ENCODE results near the gene JPH3.

The JPH3 gene

DNA sequence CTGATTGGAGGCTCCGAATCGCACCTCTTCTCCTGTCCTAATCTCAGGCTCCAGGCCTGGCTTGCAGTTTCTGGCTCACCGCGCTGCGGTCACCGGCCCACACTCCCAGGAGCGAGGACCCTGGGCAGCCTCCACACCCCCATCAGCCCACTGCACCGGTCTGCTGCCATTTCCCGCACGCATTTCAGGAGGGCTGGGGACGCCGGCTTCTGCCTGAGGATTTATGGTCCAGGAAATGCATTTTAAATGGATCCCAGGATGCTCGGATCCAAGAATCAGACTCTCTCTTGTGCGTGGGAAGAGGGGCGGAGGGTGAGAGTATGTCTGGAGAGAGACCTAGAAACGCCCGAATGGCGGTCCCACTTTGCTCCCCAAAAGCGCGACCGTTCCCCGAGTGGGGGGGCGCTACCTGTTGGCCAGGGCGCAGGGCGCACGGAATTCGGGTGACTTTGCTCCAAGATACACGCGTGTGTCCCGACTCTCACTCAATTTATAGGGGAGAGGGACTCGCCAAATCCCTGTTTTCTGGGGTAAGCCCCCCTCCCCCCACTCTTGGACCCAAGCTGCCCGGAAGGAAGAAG lies 817 bp upstream of the JPH3 start:
- DNase-seq: no peak

DNA sequence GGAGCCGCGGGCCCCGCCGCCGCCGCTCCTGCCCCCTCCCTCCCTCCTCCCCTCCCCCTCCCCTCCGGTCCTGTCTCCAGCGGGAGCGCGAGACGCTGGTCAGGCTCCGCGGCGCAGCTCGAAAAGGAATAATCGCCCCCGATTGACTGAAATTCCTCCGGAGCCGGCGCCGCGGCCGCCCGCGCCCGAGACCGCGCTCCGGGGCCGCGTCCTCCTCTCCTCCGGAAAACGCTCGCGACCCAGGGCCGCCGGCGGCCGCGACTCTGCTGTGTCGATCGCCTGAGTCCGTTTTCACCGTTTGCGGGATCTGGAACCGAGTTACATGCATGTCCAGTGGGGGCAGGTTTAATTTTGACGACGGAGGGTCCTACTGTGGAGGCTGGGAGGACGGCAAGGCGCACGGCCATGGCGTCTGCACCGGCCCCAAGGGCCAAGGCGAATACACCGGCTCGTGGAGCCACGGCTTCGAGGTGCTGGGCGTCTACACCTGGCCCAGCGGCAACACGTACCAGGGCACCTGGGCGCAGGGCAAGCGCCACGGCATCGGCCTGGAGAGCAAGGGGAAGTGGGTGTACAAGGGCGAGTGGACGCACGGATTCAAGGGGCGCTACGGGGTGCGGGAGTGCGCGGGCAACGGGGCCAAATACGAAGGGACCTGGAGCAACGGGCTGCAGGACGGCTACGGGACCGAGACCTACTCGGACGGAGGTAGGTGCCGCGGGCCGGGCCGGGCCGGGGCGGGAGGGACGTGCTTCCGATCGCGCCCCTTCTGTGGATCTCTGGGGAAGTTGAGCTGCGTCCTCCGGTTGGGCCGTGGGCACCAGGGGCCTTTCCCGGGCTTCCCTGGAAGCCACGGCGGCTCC lies 744 bp downstream of the JPH3 start:
- no peak for DNase-seq

DNA sequence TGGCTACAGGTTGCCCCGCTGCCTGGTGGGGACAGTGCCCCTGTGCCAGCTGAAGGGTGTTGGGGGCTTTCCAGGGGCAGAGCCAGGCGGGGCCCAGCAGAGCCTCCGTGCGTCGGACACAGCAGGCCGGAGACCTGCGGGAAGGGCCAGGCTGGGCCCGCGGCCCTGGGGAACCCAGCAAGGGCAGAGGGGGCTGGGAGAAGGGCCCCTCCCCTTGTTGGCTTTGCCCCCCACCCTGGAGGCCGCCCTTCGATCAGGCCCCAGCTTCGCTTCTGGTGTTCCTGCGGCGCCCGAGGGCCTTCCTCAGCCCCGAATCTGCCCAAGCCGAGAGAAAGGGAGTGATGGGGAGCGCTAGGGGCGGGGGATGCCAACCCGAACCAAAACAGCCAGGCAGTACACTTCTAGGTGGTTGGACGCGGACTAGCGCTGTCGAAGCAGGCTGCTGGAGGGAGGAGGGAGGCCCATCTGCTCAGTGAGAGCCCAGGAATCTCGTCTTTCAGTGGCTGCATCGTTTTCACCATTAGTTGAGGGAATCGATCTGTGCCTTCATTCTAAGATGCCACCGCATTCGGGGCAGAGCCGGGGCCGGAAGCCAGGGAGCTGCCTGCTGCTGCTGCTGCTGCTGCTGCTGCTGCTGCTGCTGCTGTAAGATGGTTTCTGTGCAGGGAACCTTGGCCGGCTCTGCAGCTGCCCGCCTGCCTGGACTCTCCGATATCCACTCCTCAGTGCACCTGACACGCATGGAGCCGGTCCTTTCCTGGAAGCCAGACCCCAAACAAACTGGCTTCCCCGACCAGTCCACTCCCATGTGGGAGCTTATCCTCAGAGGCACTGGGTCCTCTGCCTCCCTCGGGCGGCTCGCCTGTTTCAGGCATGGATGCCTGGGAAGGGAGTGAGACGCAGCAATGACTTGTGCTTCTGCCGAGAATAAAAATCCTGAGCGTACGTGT lies 1.7 kb downstream of the JPH3 start:
- no peak for DNase-seq

DNA sequence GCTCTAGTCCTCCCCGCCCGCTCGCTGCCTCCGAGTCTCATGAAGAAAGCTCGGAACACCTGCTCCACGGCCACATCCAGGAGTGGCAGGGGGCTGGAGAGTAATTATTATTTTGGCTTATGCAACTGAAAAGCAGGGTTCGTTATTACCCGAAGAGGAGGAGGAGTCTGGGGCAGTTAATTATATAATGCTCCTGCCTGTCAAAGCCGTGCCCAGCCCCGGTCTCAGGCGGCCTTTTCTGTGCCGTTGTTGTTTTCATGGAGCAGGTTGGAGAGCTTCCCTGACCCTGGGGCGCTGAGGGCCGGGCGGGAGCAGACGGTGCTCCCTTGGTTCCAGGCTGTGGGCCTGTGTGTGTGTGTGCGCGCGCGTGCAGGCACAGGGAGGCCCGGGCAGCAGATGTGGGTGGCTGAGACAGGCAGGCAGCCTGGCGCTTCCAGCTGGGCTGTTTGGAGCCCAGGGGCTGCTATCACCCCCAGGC lies 2.4 kb downstream of the JPH3 start:
- DNase-seq: no peak

DNA sequence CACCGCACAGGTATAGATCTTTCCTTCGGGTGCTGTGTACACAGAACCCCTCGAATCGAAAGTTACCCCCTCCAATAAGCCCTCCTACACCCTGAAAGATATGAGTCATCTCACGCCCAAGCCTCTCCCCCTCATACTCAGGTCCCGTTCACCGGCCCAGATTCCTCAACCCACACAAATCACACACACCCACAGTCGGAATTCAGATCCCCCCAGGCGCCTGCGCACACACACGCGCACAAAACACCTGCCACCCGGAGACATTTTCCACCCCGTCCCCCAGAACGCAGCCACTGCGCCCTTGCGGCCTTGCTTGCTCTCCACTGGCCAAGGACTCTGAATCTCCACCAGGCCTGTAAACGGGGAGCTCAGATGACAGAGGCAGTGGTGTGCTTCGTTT lies 4.9 kb downstream of the JPH3 start:
- DNase-seq: no peak

DNA sequence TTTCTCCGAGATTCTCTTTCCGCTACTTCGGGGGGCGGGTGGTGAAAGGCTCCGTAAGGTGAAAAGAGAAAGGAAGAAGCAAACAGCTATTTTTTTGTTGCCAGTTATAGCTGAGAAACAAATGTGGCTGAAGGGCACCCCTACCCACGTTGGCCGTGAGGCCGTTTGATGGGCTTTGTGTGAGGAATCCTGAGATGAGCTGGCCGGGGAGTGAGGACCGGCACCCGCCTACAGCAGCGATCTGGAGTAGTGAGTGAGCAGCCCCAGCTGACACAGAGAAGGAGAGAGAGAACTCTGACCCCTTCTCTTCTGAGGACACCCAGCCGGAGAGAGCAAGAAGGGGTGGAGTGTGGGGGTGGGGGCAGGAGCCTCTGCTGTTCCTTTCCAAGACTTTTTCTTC lies 5.6 kb downstream of the JPH3 start:
- DNase-seq: no peak

DNA sequence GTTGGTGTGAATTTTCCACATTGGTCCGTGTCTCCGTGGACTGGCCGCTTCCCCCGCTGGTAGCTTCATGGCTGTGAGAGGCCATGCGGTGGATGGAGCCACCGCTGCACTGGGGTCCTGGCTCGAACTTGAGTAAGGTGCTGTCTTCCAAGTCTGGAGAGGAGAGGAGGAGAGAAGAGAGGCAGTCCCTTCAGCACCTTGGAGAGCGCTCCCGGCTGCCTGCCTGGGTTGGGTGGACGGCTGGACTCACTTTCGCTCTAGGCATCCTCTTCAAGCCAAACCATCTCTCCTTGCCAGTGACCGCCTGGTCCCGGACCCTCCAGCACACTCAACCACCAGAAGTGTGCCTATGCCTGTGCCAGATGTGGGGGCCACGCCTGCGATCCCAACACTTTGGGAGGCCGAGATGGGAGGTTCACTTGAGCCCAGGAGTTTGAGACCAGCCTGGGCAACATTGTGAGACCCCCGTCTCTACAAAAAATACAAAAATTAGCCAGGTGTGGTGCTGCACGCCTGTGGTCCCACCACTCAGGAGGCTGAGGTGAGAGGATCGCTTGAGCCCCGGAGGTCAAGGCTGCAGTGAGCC lies 6.2 kb downstream of the JPH3 start:
- peak; percentile 65 for DNase-seq

DNA sequence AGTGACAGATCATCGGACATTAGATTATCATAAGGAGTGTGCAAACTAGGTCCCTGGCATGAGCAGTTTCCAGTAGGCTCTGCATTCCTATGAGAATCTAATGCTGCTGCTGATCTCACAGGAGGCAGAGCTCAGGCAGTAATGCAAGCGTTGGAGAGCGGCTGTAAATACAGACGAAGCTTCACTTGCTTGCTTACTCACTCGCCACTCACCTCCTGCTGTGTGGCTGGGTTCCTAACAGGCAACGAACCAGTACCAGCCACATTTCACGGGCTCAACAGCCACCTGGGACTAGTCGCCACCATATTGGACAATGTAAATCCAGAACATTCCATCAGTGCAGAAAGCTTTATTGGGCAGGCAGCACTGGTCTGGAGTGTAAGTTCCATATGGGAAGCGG lies 7.7 kb downstream of the JPH3 start:
- no peak for DNase-seq

DNA sequence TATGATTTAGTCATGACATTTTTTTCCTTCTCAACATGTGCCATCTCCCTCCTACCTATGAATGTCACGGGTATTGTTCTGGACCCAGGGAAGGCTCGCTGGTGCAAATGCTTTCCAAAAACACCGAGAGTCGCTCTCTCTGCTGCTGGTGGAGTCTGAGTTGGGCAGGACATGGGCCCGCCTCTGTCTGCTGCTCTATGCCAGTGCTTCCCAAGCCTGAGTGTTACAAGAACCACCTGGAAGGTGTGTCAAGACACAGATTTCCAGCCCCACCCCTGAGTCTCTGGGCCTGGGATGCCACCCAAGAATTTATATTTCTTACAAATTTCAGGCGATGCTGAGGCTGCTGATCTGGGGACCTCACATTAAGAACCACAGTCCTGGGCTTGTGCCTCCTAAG lies 9.1 kb downstream of the JPH3 start:
- DNase-seq: no peak

DNA sequence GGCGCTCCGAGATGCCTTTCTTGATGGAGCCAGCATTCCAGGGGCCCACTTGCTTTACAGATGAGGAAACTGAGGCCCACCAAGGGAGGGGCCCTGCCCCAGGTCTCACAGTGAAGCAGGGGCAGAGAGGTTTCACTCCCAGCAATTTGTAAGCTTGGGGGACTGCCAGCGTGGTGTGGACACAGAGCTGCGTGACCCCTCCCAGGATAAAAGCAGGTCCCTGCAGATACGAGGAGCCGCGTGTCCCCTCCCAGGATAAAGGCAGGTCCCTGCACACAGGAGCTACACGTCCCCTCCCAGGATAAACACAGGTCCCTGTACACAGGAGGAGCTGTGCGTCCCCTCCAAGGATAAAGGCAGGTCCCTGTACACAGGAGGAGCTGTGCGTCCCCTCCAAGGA lies 11.7 kb downstream of the JPH3 start:
- no peak for DNase-seq

DNA sequence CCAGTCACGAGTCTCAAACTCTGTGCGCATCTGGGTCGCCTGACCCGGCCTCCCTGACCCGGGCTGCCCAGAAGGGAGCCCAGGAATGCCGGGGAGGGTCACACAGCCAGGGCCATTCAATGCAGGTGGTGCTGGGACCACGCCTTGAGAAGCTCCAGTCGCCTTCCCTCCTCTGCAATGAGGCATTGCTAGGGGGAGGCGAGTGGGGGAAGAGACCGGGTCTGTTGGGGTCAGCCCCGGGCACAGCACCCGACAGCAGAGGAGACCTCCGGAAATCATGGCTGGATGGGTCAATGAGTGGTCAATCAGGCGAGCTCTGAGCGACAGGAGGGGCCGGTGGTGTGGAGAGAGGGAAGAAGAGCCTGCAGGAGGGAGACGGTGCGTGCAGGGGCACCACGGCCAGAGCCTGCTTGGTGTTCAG lies 13.3 kb downstream of the JPH3 start:
- no peak for DNase-seq

DNA sequence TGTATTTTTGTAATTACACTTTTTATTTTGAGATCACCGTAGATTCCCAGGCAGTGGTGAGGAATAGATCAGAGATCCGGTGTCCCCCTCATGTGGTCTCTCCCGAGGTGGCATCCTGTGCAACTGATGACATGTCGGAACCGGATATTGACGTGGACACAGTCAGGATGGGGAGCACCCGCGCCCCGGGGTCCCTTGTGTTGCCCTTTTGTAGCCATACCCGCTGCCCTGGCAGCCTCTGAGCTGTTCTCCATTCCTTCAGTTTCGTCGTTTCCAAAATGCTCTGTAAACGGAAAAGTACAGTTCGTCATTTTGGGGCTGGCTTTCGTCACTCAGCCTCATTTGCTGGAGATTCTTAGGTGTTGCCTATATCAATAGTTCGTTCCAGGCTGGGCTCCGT lies 14.2 kb downstream of the JPH3 start:
- DNase-seq: no peak

DNA sequence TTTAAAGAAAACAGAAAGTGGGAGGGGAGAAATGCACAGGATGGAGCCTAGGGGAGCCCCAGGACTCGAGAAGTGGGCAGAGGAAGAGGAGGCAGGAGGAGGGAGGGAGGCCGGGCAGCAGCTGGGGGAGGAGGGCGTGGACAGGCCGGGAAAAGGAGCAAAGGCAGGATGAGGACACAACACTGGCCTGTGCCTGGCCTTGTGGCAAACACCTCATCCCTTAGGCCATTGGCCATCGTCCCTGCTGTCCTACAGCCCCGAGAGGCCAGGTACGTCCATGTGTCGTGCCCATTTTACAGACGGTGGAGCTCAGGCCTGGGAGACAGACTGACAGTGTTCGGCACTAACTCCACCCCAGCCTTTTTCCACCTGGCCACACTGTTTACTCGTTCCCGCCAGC lies 15.9 kb downstream of the JPH3 start:
- no peak for DNase-seq

DNA sequence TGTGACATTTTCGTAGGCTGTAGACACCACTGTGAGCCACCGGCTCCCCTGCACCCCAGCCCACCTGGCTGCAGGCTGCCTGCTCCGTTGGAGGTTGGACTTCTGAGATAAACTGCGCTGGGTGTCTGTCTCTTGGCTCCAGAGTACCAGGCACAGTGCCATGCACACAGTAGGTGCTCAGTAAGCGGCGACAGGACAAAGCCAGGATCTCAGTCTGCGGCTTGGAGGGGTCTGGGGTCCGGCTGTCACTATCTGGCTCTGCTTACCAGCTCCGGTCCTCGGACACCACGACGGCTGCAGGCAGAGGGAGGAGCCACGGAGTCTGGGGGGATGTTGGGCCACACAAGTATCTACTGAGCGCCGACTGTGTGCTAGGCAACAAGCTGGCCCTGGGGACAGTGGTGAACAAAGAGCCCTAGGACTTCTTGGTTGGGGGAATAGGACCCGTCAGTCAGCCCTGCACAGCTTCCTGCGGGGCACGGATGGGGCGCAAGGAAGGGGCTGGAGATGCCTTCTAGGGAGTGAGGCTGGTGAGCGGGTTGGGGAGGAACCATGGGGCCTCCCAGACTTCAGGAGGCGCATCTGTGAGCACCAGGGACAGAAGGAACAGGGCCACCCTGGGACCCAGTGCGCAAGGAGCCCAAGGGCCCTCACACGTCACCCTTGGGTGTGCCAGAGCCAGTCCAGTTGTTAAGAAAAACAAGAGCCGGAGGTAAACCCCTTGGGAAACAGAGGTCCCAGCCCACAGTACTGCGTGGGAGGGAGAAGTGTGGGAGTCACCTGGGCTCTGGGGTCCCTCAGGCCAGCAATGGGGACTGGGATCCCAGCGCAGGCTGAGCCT lies 17.3 kb downstream of the JPH3 start:
- no peak for DNase-seq

DNA sequence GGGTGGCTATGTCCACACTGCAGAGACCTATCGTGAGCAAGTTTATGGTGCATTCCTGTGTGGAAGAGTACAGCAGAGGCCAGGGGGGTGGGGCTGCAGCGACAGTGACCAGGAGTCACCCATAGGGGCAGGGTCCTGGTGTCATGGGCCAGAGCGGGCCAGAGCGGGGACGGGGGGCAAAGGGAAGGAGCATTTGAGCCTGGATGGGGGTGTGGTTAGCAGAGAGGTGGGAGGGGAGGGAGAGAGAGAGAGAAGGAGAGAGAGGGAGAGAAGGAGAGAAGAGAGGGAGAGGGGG lies 17.8 kb downstream of the JPH3 start:
- no peak for DNase-seq

DNA sequence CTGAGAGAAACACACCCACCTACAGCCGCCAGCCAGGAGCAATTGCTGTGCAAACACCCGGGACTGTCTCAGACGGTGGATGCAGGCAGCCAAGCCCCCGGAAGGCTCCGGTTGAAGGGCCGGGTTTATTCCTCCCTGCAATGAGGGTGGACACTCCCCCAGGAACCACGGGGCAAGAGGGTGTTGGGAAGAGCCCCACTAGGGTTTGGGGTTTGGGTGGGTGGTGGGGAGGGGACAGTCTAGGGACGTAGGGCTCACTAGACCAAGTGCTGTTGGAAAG lies 19.2 kb downstream of the JPH3 start:
- DNase-seq: no peak

DNA sequence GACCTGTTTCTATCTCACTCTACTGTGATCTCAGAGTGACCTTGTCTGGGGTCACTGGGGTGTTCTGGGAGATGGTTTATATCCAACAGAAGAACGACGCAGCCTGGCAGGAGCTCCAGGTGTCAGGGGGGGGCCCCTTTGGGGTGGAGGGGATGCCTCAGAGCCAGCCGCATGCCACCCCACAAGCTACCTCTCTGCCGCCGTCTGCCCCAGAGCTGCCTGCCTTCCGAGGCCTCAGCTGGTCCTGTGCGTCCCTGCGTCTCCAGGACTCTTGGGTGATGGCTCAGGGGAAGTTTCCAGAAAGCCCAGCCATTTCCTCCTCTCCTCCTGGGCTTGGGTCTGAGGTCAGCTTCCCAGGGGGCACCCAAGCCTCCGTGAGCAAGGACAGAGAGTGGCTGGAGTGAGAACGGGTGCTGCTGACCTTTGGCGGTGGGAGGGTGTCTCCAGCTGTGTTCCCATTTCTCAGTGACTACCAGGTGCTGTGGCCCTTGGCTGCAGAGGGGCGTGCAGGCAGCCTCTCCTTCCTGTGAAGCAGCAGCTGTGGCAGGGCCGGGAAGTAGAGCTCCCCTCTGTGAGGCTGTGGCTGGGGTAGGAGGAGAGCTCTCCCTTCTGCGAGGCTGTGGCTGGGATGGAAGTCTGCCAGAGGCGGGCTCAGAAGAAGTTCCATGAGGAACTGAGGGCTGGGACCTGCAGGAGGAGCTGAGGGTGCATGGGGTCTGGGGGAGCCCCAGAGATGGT lies 19.8 kb downstream of the JPH3 start:
- DNase-seq: no peak

DNA sequence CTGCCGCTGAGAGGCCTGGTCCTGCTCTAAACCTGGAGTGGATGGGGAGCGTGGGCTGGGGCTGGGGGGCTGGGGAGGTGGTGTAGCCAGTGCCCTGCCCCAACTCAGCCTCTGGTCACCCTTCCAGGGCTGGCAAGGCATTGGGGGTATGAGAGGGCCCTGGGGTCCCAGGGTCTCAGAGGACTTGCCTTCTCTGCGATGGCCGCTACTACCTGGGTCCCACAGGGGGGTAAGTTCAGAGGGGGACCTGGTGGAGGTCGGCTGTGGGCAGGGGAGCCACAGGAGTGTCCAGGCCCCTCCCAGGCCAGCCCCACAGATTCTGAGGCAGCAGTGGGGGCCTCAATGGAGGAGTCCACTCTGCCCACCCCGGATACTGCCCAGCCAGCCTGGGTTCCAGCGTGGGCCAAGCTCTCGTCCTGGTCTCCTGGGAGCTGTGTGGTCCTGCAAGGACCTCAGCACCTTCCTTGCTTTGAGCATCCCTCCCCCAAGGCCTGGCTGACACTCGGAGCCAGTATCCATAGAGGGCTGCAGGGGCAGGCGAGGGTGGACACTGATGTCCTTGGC lies 20.5 kb downstream of the JPH3 start:
- no peak for DNase-seq

DNA sequence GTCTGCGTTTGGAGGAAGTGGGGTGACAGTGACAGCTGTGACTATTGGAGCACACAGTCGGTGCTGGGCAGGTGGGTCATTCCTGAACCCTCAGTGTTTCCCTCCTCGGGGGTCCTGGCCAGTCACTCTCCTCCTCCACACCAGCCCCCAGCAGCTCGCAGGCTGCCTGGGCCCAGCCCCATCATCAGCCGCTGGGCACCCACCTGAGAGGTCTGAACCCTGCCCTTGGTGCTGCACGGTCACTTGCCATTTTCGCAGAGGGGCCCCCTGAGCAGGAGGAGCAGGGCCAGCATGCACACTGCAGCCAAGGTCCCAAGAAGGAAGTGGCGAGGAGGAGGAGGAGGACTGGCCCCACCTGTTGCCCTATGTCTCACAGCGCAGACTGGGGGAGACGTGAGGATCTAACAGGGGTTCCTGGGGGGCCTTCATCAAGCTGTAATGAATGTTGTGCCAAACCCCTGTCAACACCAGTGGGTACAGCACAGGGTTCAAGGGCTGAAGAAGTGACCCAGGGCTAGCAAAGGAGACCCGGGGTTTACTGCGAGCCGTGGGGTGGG lies 23.0 kb downstream of the JPH3 start:
- DNase-seq: no peak

DNA sequence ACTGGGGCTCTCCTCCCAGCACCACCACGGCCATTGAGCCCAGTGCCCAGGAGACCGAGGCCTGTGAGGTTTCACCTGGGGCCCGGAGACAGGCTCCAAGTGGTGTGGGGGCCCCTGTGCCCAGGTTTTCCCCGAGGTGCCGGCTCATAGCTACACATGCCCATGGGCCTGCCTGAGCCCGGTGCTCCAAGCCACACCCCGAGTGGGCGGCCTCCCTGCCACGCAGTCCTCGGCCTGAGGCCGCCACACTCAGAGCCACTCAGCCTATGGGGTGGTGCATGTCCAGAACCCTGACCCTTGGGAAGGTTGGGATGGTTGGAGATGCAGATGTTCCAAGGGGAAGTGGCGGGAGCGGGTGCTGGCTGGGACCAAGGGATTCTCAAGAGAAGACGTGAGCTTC lies 24.1 kb downstream of the JPH3 start:
- DNase-seq: no peak

DNA sequence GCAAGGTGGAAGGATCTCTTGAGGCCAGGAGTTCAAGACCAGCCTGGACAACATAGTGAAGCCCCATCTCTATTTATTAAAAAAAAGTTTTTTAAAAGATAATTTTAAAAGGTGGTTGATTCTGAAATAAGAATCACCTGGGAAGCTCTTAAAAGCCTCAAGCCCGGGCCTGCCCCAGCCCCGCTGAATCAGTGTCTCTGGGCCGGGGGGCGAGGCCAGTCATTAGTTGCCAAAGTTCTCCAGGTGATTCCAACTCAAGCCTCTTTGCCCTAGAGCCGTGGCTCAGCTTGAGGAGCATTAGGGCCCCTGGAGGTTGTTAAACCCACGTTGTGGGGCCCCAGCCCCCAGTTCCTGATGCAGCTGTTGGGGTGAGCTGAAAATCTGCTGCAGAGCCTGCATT lies 24.6 kb downstream of the JPH3 start:
- no peak for DNase-seq
